Tibial nerve (tissue), 4 donors: ENCODE measurements around the gene AP2M1. TPM values are rescaled to one million over a fixed set of nuclear protein-coding genes. Genes with fewer than 3 reads are reported as not detected.
A peak's percentile ranks its signal among the peaks of the same experiment; 100 is the strongest.
"Not testable (repeated sequence)": the region's sequence is repeated elsewhere in the genome, so short reads cannot be mapped to it uniquely, and the experiment has no call there.

Source experiments
- DNase-seq, 2 donors: peaks; one replicate each; pipeline ENCODE4 v3.0.0-alpha.2; 2019; ENCODE audit warnings: low spot score in 2 of 2
- H3K27ac ChIP-seq, 4 donors: fragments of 200-600 bp; sonication (generic) in 3 of 4; one replicate each; pipeline ENCODE4 v1.5.1; 2017 to 2019; ENCODE audit warnings: mild to moderate bottlenecking in 1 of 4
- H3K27me3 ChIP-seq, 2 donors: fragments of 200-600 bp; sonication (generic) in 1 of 2; one replicate each; pipeline versions ENCODE4 v1.5.1 to v1.6.0; 2017 to 2019
- H3K36me3 ChIP-seq, 3 donors: fragments of 200-600 bp; sonication (generic); one replicate each; pipeline ENCODE4 v1.5.1; 2018 to 2019
- H3K4me1 ChIP-seq, 4 donors: fragments of 200-600 bp; sonication (generic) in 3 of 4; one replicate each; pipeline ENCODE4 v1.5.1; 2017 to 2019
- H3K4me3 ChIP-seq, 4 donors: fragments of 200-600 bp; sonication (generic) in 3 of 4; one replicate each; pipeline ENCODE4 v1.5.1; 2017 to 2019; ENCODE audit warnings: mild to moderate bottlenecking in 1 of 4, moderate library complexity in 1 of 4
- H3K9me3 ChIP-seq, 4 donors: fragments of 200-600 bp; sonication (generic) in 3 of 4; one replicate each; pipeline ENCODE4 v1.5.1; 2017 to 2019
- EP300 ChIP-seq, 2 donors: sonication (generic); formaldehyde crosslinking; IDR thresholded peaks; one replicate each; pipeline ENCODE4 v1.6.1; 2017; ENCODE audit warnings: antibody characterized with exemption in 2 of 2, mild to moderate bottlenecking in 1 of 2
- POLR2A ChIP-seq, 2 donors: fragments of 450-650 bp; IDR thresholded peaks; one replicate each; pipeline ENCODE4 v1.6.1; 2017; ENCODE audit warnings: antibody characterized with exemption in 2 of 2, mild to moderate bottlenecking in 2 of 2, moderate library complexity in 2 of 2
- WGBS, 2 donors: methylation state at CpG; one replicate each; pipeline ENCODE4 v1.1.5; 2018; 5-methylcytosine and 5-hydroxymethylcytosine counted together
- total RNA-seq, 4 donors: library from RNA; depleted of rRNA; stranded (reverse); fragments of >200 nt; gene quantifications; one replicate each; pipeline ENCODE4 v1.1.0, GENCODE V29; 2016
- TF ChIP-seq, protein P1 (sequence below), 5 experiments: fragments of 200-600 bp in 3 of 5; fragments of 450-650 bp in 2 of 5; sonication (generic) in 3 of 5; IDR thresholded peaks; one replicate each; pipeline ENCODE4 v1.5.1; 2016 to 2019; ENCODE audit warnings: antibody characterized with exemption in 5 of 5, mild to moderate bottlenecking in 3 of 5, moderate library complexity in 2 of 5

AP2M1 gene
- total RNA-seq, 4 donors from 2014 or later, result 182 to 212 (median 199) TPM

DNA sequence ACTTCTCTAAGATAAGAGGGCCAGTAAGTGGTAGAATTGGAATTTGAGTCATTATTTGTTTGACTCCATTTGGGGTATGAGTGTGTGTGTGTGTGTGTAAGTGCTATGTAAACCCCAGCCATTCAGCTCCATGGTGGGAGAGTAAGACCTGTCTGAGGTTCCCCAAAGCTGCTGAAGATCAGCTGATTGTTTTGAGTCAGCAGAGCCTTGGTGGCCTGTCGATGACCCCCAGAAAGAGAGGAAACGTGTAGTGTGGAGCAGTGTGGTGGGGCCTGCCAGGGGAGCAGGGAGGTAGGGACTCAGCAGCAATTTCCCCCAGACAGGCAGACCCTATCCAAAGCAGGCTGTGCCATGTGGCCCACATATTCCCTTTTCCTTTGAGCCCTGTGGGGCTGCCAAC, 14.2 kb upstream of the AP2M1 start:
- Histone ChIP-seq H3K36me3 (peaks cover 0 to 20% (median 14%) of the 10 kb centered on the region in 3 donors), H3K9me3 (no peaks in the 10 kb centered on the region), H3K27me3 (no peaks in the 10 kb centered on the region), H3K27ac (peak overlapping the region in 3 of 4 donors; percentile 43 to 78 (median 75)), H3K4me3 (no peak overlapping the region), H3K4me1 (peaks cover 0 to 76% (median 39%) of the 10 kb centered on the region in 4 donors)
- TF ChIP-seq POLR2A (IDR thresholded peaks at IDR 0.05), result no peak
- TF ChIP-seq, protein P1, sequence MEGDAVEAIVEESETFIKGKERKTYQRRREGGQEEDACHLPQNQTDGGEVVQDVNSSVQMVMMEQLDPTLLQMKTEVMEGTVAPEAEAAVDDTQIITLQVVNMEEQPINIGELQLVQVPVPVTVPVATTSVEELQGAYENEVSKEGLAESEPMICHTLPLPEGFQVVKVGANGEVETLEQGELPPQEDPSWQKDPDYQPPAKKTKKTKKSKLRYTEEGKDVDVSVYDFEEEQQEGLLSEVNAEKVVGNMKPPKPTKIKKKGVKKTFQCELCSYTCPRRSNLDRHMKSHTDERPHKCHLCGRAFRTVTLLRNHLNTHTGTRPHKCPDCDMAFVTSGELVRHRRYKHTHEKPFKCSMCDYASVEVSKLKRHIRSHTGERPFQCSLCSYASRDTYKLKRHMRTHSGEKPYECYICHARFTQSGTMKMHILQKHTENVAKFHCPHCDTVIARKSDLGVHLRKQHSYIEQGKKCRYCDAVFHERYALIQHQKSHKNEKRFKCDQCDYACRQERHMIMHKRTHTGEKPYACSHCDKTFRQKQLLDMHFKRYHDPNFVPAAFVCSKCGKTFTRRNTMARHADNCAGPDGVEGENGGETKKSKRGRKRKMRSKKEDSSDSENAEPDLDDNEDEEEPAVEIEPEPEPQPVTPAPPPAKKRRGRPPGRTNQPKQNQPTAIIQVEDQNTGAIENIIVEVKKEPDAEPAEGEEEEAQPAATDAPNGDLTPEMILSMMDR (IDR thresholded peaks at IDR 0.05), result no peak
- no peak for TF ChIP-seq EP300 (IDR thresholded peaks at IDR 0.05)
- 15 to 23% methylated on average over 2 of the region's 2 CpGs for WGBS, 2 donors
- no peak for DNase-seq

DNA sequence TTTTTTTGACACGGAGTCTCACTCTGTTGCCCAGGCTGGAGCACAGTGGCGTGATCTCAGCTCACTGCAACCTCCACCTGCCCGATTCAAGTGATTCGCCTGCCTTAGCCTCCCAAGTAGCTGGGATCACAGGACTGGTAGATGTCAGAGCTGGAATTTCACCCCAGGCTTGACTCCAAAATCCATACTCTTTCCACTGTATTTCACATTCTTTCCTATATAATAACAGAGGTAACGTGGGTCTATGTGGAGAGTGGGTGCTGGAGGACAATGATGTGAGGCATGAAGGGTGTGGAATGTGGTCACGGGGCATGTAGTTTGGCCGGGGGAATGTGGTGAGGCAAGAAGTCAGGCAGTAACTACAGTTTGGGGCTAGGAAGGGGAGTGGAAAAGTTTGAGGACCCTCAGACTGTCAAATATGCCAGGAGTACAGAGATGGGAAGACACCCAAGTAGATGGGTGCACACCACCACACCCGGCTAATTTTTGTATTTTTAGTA, 12.0 kb upstream of the AP2M1 start:
- not testable (repeated sequence) for H3K27me3 ChIP-seq, H3K4me3 ChIP-seq, DNase-seq, H3K9me3 ChIP-seq
- peak overlapping the region in 2 of 4 donors; percentile 18 to 20 for H3K27ac ChIP-seq
- H3K4me1 ChIP-seq, result peaks cover 0 to 64% (median 29%) of the 10 kb centered on the region in 4 donors
- peaks cover 0 to 42% (median 25%) of the 10 kb centered on the region in 3 donors for H3K36me3 ChIP-seq
- WGBS, 2 donors, result 58 to 71% methylated on average over 8 of the region's 8 CpGs

DNA sequence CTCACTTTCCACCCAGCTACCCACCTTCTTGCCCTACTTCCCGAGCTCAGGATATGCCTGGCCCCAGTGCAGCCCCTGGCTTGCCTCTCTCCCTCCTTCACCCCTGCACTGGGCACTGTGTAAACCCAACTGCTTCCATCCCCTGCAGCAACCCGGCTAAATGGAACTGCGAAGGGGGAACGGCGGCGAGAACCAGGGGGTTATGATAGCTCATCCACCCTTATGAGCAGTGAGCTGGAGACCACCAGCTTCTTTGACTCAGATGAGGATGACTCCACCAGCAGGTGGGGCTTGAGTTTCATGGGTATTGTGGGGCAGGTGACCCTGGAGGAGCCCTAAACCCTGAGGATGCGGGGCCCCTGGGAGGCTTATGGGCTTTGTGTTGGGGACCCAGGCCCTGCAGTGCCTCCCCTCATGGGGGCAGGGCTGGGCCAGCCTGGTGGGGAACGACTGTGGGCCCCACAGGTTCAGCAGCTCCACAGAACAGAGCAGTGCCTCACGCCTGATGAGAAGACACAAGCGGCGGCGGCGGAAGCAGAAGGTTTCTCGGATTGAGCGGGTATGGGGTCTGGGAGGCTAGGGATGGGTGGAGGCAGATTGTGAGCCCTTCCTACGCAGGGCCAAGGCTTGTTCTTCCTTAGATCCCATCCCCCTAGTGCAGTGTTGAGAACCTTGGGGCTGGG, 9.9 kb upstream of the AP2M1 start:
- H3K27ac ChIP-seq, result no peak overlapping the region
- TF ChIP-seq, protein P1 (IDR thresholded peaks at IDR 0.05), result no peak
- TF ChIP-seq POLR2A (IDR thresholded peaks at IDR 0.05) (no peak), EP300 (IDR thresholded peaks at IDR 0.05) (no peak)
- H3K4me1 ChIP-seq, result peaks cover 0 to 42% (median 18%) of the 10 kb centered on the region in 4 donors

DNA sequence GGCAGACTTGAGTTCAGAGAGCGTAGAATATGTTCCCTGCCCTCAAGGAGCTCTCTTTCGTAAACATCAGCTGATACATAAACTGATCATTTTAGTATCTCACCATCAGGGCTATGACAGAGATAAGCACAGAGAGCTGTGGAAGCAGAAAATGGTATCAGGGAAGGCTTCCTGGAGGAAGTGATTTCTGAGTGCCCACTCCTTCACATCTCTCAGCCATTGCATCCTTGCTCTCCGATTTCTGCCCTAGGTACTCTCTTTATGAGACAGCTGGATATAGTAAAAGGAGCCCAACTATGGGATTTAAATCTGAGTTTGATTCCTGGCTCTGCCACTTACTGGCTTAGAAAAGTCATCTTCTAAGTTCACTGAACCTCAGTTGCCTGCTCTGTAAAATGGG, 9.1 kb upstream of the AP2M1 start:
- no peak overlapping the region for H3K27ac ChIP-seq
- no peak for DNase-seq
- H3K27me3 ChIP-seq, result no peaks in the 10 kb centered on the region
- peaks cover 0 to 35% (median 11%) of the 10 kb centered on the region in 4 donors for H3K4me1 ChIP-seq
- H3K4me3 ChIP-seq, result no peak overlapping the region
- WGBS, 2 donors, result 95 to 97% methylated on average over 3 of the region's 3 CpGs
- H3K36me3 ChIP-seq, result peaks cover 3 to 71% (median 29%) of the 10 kb centered on the region in 3 donors
- TF ChIP-seq POLR2A (IDR thresholded peaks at IDR 0.05) (no peak), EP300 (IDR thresholded peaks at IDR 0.05) (no peak)
- TF ChIP-seq, protein P1 (IDR thresholded peaks at IDR 0.05), result no peak
- no peaks in the 10 kb centered on the region for H3K9me3 ChIP-seq

More for the DNA sequence above, 9.9 kb upstream of the AP2M1 start:
- no peak overlapping the region for H3K4me3 ChIP-seq
- DNase-seq, result no peak
- H3K27me3 ChIP-seq, result no peaks in the 10 kb centered on the region
- H3K9me3 ChIP-seq, result no peaks in the 10 kb centered on the region
- WGBS, 2 donors, result 91% methylated on average over 16 of the region's 16 CpGs
- peaks cover 0 to 64% (median 25%) of the 10 kb centered on the region in 3 donors for H3K36me3 ChIP-seq

DNA sequence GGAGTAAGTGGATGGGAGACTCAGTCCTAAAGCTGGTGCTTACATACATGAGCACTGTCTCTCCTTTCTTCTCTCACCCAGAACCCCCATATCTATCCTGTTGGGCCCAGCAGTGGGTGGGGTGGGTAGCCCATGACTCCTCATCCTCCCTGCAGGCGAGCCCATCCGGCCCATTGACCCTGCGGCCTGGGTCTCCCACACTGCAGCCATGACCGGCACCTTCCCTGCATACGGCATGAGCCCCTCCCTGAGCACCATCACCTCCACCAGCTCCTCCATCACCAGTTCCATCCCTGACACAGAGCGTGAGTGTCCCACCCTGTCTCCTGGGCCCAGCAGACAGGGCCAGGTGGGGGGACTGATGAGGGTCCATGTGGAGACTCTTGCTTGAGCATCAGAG, 8.0 kb upstream of the AP2M1 start:
- Histone ChIP-seq H3K4me1 (peaks cover 0 to 23% (median 2%) of the 10 kb centered on the region in 4 donors), H3K27ac (no peak overlapping the region), H3K4me3 (no peak overlapping the region), H3K9me3 (no peaks in the 10 kb centered on the region), H3K27me3 (no peaks in the 10 kb centered on the region), H3K36me3 (peaks cover 3 to 83% (median 40%) of the 10 kb centered on the region in 3 donors)
- 84 to 97% methylated on average over 6 of the region's 6 CpGs for WGBS, 2 donors
- no peak for DNase-seq
- TF ChIP-seq EP300 (IDR thresholded peaks at IDR 0.05) (no peak), POLR2A (IDR thresholded peaks at IDR 0.05) (no peak)
- TF ChIP-seq, protein P1 (IDR thresholded peaks at IDR 0.05), result no peak
